PFSK-1 (cell line): ENCODE results near the gene CAMTA1.

Experiments used
- FOXP2 ChIP-seq: optimal IDR thresholded peaks from 2 replicates; pipeline ENCODE3; 2011; ENCODE audit warnings: borderline replicate concordance, control low read depth, inconsistent platforms; ENCODE audit not compliant: insufficient read depth; ENCODE audit errors: extremely low read length, extremely low read depth
- POLR2AphosphoS5 ChIP-seq: IDR thresholded peaks from 2 replicates; pipeline ENCODE4 v1.6.1; 2012; ENCODE audit warnings: low read depth, mild to moderate bottlenecking, control low read depth, low read length, moderate library complexity
- REST ChIP-seq, 2 experiments: IDR thresholded peaks; 2 replicates each; pipeline versions ENCODE4 v1.6.1 to v1.8.0; 2011 to 2012; ENCODE audit warnings: low read depth in 2 of 2, low read length in 2 of 2, control low read depth in 1 of 2, inconsistent platforms in 1 of 2, mild to moderate bottlenecking in 1 of 2, moderate library complexity in 1 of 2; ENCODE audit not compliant: insufficient read depth in 1 of 2
- SIN3A ChIP-seq: IDR thresholded peaks from 2 replicates; pipeline ENCODE4 v1.6.1; 2012; ENCODE audit warnings: mild to moderate bottlenecking, low read length, moderate library complexity, borderline replicate concordance; ENCODE audit not compliant: insufficient read depth
- TAF1 ChIP-seq: IDR thresholded peaks from 2 replicates; pipeline ENCODE4 v1.6.1; 2012; ENCODE audit warnings: low read length, control low read depth, borderline replicate concordance; ENCODE audit not compliant: insufficient read depth

- no peak for TF ChIP-seq REST (IDR thresholded peaks at IDR 0.05; ENCODE audit: insufficient read depth in 1 of 2, low read depth in 2 of 2, low read length in 2 of 2)
- no peak for TF ChIP-seq TAF1
- no peak for TF ChIP-seq POLR2AphosphoS5
- TF ChIP-seq SIN3A: no peak
- no peak for TF ChIP-seq FOXP2
These were observed 559.0 kb downstream of the CAMTA1 start for GRCh38 chr1:7344299-7344698.
